ENCODE data around the gene BPIFA1.

The BPIFA1 gene

DNA sequence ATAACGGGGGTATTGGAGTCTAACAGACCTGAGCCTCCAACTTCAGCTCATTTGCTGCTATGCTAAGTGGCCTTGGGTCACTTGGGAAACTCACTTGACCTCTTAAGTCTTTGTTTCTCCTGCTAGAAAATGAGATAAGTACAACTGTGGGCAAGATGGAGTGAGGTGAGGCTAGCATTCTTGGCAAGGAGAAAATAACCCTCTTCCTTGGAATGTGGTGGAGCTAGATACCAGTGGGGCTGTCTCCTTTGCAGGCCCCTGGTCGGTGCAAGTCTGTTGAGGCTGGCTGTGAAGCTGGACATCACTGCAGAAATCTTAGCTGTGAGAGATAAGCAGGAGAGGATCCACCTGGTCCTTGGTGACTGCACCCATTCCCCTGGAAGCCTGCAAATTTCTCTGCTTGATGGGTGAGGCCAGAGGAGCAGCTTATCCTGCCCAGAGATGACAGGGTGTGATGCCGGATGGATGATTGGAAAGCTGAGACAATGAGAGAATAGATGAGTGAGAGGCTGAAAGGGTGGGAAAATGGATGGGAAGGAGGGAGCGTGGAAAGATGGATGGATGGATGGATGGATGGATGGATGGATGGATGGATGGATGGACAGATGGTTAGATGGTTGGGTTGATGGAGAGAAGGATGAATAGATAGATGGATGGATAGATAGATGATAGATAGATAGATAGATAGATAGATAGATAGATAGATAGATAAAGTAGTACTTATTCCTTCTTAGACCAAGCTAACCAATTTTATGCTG is 4.4 kb downstream of the BPIFA1 start:
- DNase-seq (ENCODE audit: low spot score), result no peak

DNA sequence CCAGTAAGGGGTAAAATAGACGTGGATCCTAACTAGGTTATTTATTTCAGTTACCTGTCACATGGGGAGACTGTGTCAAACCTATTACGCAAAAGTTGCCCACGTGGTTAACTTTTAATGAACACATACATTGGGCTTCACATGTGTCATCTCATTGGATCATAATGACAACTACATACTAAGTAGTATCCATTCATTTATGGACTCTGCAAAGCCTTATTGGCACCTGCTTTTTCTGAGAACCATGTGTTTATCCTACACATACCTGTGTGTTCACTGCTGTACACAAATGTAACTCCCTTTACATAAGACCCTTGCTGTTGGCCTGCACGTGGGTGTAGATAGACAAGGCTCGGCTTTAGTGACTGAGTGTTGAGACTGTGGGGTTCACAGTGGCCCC is 5.1 kb downstream of the BPIFA1 start:
- no peak for DNase-seq (ENCODE audit: low spot score)

DNA sequence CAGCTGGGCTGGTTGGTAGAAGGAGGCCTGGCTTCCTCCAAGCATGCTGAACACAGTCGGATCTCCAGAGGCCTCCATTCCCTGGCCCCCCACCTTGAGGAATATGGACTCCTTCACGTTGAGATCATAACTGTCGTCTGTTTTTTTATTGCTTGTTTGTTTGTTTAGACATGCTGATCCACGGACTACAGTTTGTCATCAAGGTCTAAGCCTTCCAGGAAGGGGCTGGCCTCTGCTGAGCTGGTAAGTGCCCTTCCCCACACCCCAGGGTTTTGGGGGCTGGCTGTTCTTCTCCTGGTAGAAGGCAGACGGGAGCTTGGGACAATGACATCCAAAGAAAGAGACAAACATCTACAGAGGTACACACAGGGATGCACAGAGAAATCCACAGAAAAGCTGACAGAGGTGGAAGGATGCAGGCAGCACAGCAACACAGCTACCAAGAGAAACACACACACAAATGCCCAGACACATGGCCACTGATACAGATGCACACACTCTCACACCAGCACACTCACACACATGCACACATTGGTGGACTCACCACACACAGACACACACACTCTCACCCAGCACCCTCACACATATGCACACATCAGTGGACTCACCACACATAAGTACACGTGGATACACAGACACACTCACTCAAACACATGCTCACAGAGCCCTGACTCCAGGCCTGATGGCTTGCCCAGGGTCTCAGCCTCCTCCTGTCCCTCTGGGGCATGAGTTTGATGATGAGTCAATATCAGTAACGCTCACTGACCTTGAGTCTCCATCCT is 6.7 kb downstream of the BPIFA1 start:
- DNase-seq (ENCODE audit: low spot score), result no peak

DNA sequence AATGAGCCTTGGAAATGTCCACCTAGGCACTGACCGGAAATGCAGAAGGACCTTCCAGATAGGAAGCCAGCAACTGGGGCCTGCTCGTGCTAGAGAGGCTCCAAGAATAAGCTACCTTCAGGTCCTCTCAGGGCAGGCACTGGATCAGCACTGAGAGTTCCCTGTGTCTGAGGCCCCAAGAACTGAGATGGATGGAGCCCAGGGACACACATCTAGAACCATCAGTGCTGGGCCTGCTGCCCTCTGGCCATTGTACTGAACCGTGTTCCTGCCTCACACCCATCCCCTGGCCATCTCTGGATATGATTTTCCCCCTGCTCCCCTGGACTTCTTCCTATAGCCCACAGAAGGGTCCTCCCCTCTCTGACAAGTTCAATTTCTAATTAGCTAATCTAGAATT is 10.3 kb downstream of the BPIFA1 start:
- DNase-seq (ENCODE audit: low spot score), result no peak

DNA sequence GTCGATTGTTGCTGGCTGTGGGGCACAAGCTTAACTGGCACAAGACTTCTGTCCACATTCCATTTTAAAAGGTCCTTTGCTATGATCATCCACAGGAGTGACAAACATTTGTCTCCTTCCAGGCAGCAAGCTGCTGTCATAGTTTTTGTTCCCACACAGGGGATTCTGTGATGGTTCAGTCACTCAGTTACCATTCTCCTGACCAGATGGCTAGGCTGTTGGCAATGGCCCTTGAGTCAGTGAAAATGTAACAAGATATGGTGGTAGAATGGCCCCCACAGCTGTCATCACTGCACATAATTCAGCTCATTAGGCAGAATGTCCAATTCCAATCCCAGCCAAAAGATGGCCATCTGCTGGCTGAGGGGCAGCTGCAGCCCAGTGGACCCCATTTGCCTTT is 13.7 kb downstream of the BPIFA1 start:
- no peak for DNase-seq (ENCODE audit: low spot score)

DNA sequence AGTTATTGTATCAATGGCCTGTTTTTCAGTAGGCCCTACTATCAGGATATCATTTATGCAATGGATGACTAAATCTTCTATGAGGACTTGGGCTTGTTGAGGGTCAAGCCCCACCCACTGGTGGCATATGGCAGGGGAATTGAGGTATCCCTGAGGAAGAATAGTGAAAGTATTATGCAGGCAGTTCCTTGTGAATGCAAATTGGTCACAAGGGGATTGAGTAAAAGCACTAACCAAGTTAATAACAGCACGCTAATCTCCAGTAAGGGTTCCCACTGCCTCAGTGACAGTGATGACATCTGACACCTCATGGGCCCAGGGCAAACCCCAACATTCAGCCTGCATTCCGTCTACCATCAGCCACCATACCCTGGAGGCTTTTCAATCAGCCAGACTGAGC is 14.9 kb downstream of the BPIFA1 start:
- no peak for DNase-seq (ENCODE audit: low spot score)

DNA sequence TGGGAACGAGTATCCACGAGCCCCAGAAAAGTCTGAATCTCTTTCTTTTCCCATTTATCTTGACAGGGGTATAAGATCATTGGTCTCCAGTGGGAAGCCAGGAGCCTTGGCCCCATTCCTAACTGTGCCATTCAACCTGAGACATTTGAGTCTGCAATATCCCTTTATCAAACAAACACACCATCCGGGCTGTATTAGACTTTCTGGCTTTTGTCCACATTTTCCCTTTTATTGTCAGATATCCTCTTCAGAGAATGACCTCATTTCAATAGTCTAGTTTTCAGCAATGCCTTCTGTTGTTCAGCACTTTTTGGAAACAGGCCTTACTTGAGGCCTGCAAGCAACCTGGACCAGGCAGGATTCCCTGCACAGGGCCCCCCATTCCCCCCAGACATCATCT is 15.7 kb downstream of the BPIFA1 start:
- no peak for DNase-seq (ENCODE audit: low spot score)

DNA sequence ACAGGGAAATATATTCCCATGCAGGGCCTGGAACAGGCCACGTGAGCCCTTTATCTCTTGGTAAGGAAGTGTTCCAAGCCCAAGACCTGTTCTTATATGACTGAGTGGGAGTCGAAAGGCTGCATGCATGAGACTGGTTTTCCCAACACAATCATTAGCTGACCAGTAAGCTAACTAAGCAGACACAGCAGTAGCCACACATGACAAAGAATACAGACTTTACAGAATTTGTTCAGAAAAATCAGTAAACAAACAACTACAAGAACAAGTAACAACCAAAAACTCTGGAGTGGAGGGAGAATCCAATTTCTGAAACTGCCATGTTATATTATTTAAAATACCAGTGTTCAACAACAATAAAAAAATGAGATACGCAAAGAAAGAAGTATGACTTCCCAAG is 16.7 kb downstream of the BPIFA1 start:
- no peak for DNase-seq (ENCODE audit: low spot score)

DNA sequence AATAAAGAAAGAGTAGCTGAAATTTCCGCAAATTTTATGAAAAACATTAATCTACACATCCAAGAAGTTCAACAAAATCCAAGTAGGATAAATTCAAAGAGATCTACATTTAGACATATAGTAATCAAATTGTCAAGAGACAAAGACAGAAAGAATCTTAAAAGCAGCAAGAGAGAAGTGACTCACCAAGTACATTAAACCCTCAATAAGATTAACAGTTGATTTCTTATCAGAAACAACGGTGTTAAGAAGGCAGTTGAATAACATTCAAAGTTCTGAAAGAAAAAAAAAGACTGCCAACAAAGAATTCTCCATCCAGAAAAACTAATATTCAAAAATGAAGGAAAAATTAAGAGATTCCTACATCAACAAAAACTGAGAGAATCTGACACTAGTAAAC is 19.2 kb downstream of the BPIFA1 start:
- DNase-seq (ENCODE audit: low spot score), result no peak

DNA sequence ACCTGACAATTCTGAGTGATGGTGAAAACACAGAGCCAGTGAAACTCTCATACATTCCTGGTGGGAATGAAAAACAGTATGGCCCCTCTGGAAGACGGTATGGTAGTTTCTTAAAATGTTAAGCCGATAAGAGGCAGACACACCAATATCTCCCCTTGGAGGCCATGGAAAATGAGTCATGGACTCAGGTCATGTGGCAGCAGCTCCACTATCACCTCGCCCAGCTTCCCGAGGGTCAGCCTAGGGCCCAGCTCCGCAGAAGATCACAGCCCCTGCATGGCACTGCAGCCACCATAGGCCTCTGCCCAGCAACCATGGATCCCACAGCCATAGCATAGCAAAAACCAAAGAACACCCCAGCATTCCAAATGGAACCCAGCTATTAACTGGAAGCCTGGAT is 21.4 kb downstream of the BPIFA1 start:
- no peak for DNase-seq (ENCODE audit: low spot score)

DNA sequence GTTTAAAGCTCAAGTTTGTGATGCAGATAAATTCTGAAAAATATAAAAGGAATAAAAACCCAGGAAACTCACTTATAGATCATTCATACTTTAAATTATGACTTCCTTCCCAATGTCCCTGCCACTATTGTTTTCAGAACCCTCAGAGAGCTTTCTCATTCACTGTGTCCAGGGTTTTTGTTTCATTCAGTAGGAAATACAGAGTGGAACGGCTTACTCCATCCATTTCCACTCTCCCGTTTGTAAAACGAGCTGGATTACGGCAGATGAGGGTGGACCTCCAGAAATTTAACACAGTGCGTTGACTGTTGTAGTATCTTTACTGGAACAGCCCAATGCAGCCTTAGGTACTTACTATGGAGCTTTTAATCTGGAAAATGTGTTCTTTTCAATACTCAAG is 23.6 kb downstream of the BPIFA1 start:
- DNase-seq (ENCODE audit: low spot score), result no peak

DNA sequence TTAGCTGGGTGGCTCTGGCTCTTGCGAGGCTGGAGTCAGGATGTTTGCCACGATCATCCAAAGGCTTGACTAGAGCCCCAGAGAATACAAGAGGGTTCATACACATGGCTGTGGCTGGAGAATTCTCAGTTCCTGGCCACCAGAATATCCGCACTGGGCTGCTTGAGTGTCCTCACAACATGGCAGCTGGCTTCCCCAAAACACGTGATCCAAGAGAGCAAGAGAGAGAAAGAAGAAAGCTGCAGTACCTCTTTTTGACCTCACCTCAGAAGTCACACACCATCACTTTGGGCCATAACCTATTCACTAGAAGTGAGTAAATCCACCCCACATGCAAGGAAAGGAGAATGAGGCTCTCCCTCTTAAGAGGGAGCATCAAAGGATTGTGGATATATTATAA is 25.7 kb downstream of the BPIFA1 start:
- no peak for DNase-seq (ENCODE audit: low spot score)

DNA sequence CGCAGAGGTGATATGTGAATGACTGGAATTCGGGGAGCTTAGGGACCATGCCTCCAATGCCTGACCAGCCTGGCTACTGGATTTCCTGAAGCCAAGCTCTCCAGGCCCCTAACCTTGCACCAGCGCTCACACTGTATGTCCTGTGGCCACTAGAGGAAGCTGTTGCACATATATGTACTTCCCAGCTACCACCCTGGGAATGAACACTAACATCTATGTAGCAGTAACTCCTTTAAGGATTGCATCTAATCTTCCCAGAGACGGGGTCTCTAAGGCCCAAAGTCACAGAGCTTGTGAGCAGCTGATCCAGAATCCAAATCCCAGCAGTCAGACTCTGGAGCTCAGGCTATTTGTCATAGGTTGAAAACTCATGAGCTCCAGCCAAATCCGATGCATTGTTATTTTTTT is 26.9 kb downstream of the BPIFA1 start:
- DNase-seq (ENCODE audit: low spot score), result no peak

DNA sequence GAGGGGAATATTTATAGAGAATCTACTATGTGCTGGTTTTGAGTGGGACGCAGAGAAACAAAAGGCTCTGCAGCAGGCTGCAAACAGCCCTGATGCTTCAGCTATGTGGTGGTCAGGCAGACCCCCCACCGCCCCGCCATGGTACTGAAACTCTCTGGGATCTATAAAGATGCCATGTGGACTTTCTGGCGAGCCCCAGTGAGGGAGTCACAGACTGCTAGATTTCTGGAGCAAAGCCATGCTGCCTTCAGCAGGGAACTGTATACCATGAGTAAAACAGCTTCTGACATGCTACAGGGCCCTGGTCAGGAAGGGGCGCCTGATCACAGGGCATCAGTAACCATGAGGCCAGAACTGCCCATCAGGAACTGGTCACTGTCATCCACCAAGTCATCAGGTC is 28.0 kb downstream of the BPIFA1 start:
- DNase-seq (ENCODE audit: low spot score), result no peak

DNA sequence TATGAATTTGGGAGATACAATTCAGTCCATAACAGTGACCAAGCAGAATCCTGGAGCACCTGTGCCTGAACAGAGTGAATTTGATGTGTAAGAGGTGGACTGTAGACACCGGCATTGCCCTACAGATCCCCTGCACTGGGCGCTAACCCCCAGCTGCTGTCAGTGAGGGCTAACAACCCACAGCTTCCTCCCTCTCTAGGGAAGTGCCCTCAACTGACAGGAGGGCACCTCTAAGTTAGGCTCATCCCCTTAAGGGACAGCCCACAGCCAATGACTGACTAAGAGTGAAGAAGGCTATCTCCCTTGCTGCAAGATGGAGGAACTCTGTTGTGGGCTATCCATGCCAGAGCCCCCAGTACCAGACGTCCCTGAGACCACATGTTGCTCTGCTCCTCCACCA is 31.9 kb downstream of the BPIFA1 start:
- DNase-seq (ENCODE audit: low spot score), result no peak

DNA sequence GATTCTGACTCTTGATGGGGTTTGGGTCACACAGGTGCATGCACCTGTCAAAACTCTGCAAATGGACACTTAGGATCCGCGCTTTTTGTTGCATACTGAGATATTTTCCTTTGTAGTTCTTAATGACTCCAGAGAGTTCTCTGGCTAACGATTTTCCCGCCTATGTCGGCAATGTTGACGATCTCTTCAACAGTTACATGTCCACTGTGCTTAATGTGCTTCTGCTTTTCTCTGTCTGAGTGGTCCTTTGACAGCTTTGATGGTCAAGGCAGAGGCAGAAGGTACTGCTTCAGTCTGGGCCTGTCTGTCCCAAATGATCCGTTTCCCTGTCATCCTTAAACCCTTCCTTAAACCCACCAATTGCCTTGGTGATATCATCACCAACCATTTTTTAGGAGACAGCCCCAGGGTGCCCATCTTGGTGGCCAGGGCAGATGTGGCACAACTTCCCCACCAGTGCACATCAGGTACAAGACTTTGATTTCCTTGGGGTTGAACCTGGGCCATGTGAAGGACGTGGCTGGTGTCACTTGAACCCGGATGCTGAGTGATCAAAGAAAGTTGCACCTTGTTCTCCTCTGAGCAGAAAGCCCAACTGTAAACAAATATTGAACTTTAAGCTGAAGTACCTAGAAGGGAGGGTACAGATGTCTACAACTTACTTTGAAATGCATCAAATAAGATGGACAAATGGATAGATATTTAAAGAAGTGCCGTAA is 36.5 kb downstream of the BPIFA1 start:
- no peak for DNase-seq (ENCODE audit: low spot score)

DNA sequence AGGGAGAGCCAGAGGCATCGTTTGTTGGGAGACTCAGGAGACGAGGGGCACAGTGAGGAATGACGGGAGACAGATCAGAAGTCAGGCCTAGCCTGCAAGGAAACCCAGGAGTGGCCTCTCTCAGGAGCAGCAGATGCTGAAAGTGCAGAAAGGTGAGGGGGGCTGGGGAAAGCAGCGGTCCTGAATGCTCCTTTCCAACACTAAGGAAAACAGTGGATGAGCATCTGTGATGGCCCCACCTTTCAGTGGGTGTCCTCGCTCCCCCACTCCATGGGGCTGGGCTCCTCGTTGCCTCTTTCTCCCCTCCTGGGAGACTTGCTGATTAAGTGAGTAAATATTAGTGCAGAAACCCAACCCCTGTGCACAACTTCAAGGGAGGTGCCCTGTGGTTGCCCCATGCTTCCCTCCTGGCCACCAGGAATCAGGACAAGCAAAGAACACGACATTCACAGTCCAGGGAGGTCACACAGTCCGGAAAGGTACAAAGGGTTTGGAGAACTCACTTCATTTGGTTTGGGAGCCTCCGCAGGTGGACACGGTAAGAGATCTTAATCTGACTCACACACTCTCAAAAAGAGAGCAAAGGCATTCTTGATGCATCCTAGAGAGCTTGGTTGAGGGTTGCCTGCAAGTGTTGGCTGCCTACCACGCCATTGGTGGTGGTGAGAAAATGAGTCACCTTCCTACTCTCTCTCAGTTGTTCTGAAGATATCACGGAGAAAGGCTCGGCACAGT is 37.5 kb downstream of the BPIFA1 start:
- no peak for DNase-seq (ENCODE audit: low spot score)

DNA sequence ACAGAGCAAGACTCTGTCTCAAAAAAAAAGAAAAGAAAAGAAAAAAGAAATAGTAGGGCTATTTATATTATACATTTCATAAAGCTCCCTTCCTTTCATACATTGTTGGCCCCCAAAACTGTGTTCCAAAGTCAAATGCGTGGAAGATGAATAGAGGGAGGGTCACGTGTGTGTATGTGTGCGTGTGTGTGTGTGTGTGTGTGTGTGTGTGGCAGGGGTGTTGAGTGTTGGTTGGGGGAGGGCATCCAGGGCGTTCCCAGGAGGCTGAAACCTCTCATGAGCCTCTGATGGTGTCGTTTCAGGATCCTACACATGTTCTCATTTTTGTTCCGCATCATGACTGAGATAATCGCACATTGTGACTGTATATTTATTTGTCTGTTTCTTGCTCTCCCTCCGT is 39.4 kb downstream of the BPIFA1 start:
- DNase-seq (ENCODE audit: low spot score), result no peak

DNA sequence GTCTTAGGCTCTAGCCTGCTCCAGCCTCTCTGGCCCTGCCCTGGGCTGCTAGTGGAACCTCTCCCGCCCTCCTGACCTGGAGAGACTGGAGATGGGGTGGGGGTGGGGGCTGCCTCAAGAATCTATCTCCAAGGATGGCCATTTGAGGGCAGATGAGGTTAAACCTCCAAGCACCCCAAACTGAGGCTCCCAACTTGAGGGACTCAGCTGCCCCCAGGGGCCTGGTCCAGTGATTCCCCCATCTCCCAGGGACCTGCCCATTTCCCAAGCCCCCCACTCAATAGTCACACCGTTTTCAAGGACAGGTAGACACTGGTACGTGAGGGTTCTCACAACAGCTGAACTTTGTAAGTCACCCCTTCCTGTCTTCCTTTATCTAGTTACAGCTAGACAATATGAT is 40.1 kb downstream of the BPIFA1 start:
- no peak for DNase-seq (ENCODE audit: low spot score)

DNA sequence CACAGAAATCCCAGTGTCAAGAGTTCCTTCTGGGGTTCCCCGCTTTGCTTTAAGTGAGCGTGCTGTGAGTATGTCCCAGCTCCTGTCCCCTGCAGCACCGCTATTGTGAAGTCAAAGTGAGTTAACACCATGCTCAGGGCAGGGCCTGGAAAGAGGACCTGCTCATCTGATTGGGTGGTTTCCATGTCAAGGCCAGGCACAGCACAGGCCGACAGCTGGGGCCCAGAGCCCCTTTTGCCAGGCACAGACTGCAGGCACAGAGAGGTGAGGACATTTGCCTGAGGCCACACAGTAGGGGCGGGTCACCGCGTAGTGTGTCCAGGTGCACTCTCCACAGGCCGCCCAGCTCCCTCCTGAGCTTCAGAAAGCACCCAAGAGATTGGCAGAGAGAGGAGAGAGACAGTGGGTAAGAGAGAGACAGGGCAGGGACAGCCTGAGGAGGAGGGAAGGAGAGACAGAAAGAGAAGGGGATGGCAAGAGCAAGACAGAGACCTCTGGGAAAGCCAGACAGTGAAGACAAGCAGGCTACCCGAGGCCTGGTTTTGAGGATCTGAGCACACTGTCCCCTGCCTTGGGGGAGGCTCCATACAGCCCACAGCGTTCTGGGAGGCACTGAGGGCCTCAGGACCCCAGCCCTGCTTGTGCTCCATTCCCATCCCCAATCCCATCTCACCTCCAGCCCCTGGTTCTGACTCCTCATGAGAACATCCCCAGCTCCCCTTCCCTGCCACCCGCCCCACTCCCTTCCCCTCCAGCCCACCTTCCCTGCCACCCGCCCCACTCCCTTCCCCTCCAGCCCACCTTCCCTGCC is 40.7 kb downstream of the BPIFA1 start:
- DNase-seq (ENCODE audit: low spot score), result no peak
